HG02610 (cell line): ENCODE results near the gene CNOT3.
"Not testable (repeated sequence)": the region's sequence is repeated elsewhere in the genome, so short reads cannot be mapped to it uniquely, and the experiment has no call there.

ENCODE experiments used
- ATAC-seq: cut with Tn5 transposase; IDR thresholded peaks from one replicate; pipeline ENCODE4 v1.9.1; 2021; ENCODE audit warnings: mild to moderate bottlenecking, moderate library complexity; ENCODE audit not compliant: unreplicated experiment

CNOT3 gene

DNA sequence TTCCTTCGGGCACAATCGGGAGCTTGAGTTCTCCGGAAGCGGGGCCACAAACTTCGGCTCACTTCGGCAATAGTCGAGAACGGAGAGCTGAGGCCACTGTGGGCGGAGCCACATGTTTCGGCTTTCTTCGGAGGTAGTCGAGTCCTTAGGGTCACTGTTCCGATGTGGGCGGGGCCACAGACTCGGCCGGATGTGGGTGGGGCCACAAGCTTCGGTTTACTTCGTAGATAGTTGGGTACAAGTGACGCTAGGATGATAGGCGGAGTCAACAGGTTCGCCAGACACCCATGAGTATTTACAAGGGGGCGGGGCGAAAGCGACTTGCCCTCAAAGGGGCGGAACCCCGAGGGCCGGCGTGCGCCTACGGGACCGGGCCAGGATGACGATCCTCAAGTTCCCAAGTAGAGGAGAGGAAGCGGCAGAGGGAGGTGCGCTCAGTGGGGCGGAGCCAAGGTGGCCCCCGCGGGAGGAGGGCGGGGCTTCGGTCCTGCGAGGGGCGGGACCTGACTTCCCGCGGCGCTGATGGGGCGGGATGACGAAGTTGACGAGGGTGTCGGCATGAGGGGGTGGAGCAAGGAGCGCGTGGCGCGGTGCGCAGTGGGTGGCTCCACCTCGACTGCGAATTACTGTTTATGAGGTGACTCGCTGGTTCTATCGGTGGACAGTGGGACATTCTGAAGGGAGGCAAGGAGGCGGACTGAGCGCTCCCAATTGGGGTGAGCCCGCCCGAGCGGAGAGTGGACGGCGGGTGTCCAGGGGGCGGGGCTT, 52.4 kb downstream of the CNOT3 start:
- peak; percentile 48 for ATAC-seq

DNA sequence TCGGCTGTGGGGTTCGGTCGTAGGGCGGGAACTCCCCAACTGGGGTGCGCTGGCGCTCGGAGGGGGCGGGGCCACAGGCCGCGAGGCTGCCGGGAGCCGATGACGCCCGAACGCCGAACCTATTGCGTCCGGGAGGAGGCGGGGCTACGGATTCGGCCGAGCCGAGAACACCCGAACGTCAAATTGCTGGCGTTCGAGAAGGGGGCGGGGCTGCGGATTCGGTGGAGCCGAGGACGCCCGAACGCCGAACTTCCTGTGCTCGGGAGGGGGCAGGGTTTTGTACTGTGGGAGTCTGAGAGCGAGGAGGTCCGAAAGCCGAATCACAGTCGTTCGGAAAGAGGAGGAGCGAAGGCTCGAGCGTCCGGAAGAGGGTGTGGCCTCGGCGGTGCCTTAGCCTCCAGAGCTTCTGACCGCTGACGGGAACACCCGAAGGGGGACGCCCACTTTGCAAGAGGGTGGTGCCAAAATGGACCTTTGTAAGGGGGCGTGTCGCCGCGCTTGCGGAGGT, 53.0 kb downstream of the CNOT3 start:
- ATAC-seq: peak; percentile 49

DNA sequence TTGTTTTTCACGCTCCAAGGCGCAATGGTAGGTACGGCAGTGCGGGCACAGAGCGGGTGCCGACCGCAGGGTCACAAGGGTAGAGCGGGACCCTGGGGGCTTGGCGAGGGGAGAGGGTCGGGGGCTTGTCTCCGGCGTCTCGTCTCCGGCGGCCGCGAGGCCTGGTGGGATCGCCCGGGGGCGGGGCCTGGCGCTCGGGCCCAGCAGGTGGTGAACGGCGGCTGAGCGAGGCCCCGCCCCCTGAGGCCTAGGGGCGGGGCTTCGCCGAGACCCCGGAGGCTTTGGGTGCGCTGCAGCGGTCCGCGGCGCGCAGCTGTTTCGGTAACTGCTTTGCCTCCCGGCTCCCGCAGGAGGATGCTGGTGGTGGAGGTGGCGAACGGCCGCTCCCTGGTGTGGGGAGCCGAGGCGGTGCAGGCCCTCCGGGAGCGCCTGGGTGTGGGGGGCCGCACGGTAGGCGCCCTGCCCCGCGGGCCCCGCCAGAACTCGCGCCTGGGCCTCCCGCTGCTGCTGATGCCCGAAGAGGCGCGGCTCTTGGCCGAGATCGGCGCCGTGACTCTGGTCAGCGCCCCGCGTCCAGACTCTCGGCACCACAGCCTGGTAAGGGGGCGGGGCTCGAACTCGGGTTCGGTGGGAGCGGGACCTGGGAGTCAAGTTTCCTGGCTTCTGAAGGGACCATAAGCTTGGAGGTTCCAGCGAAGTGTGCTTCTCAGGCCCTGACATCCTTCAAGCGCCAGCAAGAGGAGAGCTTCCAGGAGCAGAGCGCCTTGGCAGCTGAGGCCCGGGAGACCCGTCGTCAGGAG, 53.6 kb downstream of the CNOT3 start, which contains the start of gene TSEN34:
Gene TSEN34, plus strand, starts transcription at position 298 of the 800 bp plus-strand sequence. Its CDS starts 57 bp downstream, at position 355.
- ATAC-seq: peak; percentile 29

DNA sequence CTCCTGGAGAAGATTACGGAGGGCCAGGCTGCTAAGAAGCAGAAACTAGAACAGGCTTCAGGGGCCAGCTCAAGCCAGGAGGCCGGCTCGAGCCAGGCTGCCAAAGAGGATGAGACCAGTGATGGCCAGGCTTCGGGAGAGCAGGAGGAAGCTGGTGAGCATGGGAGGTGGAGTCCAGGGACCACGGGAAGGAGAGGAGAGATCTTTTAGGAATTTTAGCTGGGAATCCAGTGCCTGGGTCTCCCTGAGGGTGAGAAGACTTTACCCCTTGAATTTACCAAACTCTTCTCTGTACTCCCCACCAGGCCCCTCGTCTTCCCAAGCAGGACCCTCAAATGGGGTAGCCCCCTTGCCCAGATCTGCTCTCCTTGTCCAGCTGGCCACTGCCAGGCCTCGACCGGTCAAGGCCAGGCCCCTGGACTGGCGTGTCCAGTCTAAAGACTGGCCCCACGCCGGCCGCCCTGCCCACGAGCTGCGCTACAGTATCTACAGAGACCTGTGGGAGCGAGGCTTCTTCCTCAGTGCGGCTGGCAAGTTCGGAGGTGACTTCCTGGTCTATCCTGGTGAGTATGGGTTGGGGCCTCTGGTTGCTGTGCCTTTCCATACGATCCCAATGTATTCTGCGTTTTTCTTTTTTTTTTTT, 54.4 kb downstream of the CNOT3 start:
- no peak for ATAC-seq

DNA sequence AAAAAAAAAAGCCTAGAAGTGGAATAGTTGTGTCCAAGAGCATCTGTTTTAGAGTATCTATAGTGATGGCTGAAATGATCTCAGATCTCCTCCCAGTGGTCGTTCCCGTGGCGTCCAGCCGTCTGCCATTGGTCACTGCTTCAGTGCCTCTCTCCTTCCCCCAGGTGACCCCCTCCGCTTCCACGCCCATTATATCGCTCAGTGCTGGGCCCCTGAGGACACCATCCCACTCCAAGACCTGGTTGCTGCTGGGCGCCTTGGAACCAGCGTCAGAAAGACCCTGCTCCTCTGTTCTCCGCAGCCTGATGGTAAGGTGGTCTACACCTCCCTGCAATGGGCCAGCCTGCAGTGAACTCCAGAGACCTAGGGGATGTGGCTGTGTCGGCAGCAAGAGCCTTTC, 55.4 kb downstream of the CNOT3 start:
- ATAC-seq: no peak

DNA sequence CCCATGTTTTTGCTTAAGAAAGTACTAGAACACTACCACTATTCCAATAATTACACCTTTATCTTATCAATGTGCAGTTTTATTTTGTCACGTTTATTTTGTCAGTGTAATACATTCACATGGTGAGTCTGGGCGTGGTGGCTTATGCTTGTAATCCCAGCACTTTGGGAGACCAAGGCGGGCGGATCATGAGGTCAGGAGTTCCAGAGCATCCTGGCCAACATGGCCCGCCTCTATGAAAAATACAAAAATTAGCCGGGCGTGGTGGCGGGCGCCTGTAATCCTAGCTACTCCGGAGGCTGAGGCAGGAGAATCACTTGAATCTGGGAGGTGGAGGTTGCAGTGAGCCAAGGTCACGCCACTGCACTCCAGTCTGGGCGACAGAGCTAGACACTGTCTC, 56.9 kb downstream of the CNOT3 start:
- not testable (repeated sequence) for ATAC-seq

DNA sequence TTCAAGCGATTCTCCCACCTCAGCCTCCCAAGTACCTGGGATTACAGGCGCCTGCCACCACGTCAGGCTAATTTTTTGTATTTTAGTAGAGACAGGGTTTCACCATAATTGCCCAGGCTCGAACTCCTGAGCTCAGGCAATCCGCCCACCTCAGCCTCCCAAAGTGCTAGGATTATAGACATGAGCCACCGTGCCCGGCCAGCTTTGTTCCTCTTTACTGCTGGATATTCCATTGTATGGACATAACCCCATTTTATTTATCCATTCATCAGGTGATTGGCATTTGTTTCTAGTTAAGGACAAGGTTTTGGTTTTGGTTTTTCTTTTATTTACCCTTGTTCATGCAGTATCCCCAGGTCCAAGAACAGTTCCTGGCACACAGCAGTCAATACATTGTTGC, 59.0 kb downstream of the CNOT3 start:
- no peak for ATAC-seq

DNA sequence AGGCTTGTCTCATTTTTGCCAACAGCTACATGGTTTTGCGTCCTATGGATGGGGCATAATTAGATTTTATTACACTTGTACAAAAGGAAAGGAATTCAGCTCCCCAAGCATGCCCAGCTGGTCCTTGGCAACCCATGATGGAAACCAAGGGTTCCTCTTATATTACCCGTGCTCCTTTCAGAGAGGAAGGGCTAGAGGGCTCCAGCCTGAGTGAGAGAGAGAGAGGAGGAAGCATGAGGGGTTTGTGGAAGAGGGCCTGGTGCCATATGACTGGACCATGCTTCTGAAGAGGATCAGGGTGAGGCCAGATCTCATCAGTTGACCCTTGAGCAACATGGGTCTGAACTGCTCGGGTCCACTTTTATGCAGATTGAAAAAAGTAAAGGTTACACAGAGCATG, 59.6 kb downstream of the CNOT3 start:
- no peak for ATAC-seq

DNA sequence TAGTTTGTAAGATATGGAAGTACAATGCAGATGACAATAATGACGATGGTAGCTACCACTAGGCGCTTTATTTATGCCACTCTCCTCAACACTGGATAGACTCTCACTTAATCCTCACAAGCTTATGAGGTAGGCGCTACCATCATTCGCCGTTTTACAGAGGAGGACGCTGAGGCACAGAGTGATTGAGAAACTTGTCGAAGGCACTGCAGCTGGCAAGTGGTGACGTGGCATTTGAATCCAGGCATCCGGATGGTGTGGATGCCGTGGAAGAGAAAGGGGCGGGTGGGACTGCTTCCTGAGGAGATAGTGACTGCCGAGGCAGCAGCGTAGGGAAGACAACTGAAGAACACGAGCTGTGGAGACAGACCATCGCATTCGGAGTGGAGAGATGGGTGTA, 61.8 kb downstream of the CNOT3 start:
- no peak for ATAC-seq

DNA sequence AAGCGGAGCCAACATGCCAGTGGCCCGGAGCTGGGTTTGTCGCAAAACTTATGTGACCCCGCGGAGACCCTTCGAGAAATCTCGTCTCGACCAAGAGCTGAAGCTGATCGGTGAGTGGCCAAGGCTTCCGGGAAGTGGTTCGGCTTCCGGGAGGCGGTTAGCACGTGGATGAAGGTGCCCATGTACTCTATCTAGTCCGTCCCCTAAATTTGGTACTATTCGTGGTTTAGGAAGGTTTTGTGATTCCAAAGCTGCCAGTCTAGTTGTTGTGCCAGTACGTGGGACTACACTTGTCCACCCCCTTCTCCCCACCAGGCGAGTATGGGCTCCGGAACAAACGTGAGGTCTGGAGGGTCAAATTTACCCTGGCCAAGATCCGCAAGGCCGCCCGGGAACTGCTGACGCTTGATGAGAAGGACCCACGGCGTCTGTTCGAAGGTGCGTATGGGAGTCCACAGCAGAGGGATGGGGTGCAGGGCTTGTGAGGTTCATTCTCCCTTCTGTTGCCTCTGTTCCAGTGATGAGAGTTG, 63.7 kb downstream of the CNOT3 start:
- ATAC-seq: no peak

DNA sequence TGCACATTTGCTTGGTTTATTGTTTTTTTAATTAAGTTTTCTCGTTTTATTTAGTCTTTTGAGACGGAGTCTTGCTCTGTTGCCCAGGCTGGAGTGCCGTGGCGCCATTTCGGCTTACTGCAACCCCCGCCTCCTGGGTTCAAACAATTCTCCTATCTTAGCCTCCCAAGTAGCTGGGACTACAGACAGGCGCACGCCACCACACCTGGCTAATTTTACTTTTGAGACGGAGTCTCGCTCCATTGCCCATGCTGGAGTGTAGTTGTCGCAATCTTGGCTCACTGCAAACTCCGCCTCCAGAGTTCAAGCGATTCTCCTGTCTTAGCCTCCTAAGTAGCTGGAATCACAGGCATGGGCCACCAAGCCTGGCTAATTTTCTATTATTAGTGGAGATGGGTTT, 64.4 kb downstream of the CNOT3 start:
- ATAC-seq: no peak

DNA sequence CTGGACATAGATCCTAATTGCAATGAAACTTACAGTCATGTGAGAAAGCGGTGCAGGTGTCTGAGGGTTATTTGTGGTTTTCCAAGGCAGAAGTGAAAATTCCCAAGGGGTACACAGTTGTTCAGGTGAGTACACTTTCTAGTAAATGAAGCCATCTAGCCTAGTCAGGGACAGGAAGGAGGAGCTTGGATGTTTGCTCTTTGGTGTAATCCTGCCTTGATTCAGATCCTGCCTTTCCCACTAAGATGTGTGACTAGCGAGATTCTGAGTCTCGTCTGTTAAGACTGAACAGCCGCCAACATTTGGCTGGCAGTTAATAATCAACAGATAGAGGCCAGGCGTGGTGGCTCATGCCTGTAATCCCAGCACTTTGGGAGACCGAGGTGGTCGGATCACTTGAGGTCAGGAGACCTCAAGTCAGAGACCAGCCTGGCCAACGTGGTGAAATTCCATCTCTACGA, 65.6 kb downstream of the CNOT3 start:
- ATAC-seq: no peak

DNA sequence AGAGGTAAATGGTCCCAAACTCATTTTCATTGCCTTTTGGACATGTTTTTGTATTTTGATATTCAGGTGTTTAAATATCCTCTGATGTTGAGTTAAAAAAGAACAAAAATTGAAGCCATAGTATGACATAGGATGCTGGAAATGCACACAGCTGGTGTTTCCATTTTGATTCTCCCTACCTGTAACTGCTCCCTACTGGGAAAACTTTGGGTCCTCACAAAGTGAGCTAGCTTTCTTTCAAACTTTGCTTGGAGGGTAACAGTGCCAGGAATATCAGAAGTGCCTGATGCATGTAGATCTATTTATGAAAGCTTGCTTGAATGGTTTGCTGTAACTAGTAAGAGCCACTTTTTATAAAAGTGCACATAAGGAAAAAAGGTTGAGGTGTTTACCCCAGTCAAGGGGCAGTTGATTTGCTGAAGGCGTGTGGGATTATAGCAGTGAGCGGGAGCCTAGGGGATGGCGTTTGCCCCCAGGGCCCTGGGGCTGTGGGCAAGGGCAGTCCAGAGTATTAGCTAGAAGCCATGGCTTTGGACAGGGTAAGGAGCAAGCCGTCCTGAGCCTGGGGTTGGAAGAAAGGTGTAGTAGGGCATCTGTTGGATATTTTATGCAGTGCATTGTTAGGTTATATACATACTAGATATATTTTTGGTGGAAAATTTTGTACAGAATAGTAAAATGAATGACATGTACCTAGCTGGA, 67.4 kb downstream of the CNOT3 start:
- ATAC-seq: no peak
